K562 (cell line): ENCODE data around the gene LNPEP. TPM values are rescaled to one million over a fixed set of nuclear protein-coding genes. Genes with fewer than 3 reads are reported as not detected.

Source experiments
- ATF7 ChIP-seq: fragments of 450-650 bp; IDR thresholded peaks from 2 replicates; pipeline ENCODE4 v1.7.1; 2014; ENCODE audit warnings: mild to moderate bottlenecking, moderate library complexity
- CBX1 ChIP-seq: sonication (generic); IDR thresholded peaks from 2 replicates; pipeline ENCODE4 v1.6.1; 2016; ENCODE audit warnings: antibody characterized with exemption, low read depth, mild to moderate bottlenecking
- HDGF ChIP-seq: fragments of 450-650 bp; IDR thresholded peaks from 2 replicates; pipeline ENCODE4 v1.6.1; 2016
- HEY1 ChIP-seq: fragments of 250-450 bp; sonication (Bioruptor Pico); IDR thresholded peaks from 2 replicates; pipeline ENCODE4 v1.5.0; 2020; ENCODE audit warnings: mild to moderate bottlenecking, moderate library complexity, borderline replicate concordance
- HNRNPK ChIP-seq: fragments of 200-400 bp; formaldehyde crosslinking; IDR thresholded peaks from one replicate; pipeline ENCODE4 v1.6.1; 2018; ENCODE audit warnings: mild to moderate bottlenecking, low read depth, low read length; ENCODE audit not compliant: poor library complexity, severe bottlenecking
- MED1 ChIP-seq: sonication (generic); formaldehyde crosslinking; IDR thresholded peaks from 2 replicates; pipeline ENCODE4 v1.8.1; 2023; ENCODE audit warnings: missing genetic modification reagents, borderline replicate concordance
- MTA1 ChIP-seq: fragments of 450-650 bp; IDR thresholded peaks from 2 replicates; pipeline ENCODE4 v1.6.1; 2017; ENCODE audit warnings: borderline replicate concordance
- MYBL2 ChIP-seq, 2 experiments: fragments of 450-650 bp in 1 of 2; sonication (generic) in 1 of 2; formaldehyde crosslinking in 1 of 2; IDR thresholded peaks; 2 replicates each; pipeline versions ENCODE4 v1.6.1 to v1.8.1; 2017 to 2022; ENCODE audit warnings: borderline replicate concordance in 1 of 2, inconsistent platforms in 1 of 2, low read depth in 1 of 2, mild to moderate bottlenecking in 1 of 2, missing genetic modification reagents in 1 of 2, moderate library complexity in 1 of 2
- NR2C2 ChIP-seq, 2 experiments: fragments of 200-800 bp in 1 of 2; sonication (Bioruptor generic) in 1 of 2; sonication (generic) in 1 of 2; formaldehyde crosslinking in 1 of 2; IDR thresholded peaks; 2 replicates each; pipeline versions ENCODE4 v1.6.1 to v1.8.0; 2016 to 2022; ENCODE audit warnings: mild to moderate bottlenecking in 1 of 2, missing compliant biosample characterization in 1 of 2, missing genetic modification characterization in 1 of 2, missing genetic modification reagents in 1 of 2
- PHTF2 ChIP-seq: fragments of 250-450 bp; sonication (Bioruptor Pico); IDR thresholded peaks from 2 replicates; pipeline ENCODE4 v1.5.0; 2021; ENCODE audit warnings: mild to moderate bottlenecking
- PRMT5 ChIP-seq: sonication (generic); formaldehyde crosslinking; IDR thresholded peaks from 2 replicates; pipeline ENCODE4 v1.5.0; 2020; ENCODE audit warnings: missing genetic modification reagents
- TARDBP ChIP-seq: fragments of 450-650 bp; IDR thresholded peaks from 2 replicates; pipeline ENCODE4 v1.6.1; 2016
- ZNF134 ChIP-seq: fragments of 250-450 bp; sonication (Bioruptor Pico); conservative IDR thresholded peaks from 2 replicates; pipeline ENCODE4 v1.4.0; 2020
- ZNF140 ChIP-seq: fragments of 250-450 bp; sonication (Bioruptor Pico); IDR thresholded peaks from 2 replicates; pipeline ENCODE4 v1.8.0; 2021; ENCODE audit warnings: moderate library complexity, mild to moderate bottlenecking, inconsistent platforms
- ZNF232 ChIP-seq: sonication (generic); formaldehyde crosslinking; IDR thresholded peaks from 2 replicates; pipeline ENCODE4 v1.8.0; 2022; ENCODE audit warnings: mild to moderate bottlenecking, missing genetic modification reagents
- ZNF324 ChIP-seq: fragments of 250-450 bp; sonication (Bioruptor Pico); IDR thresholded peaks from 2 replicates; pipeline ENCODE4 v1.4.0; 2020; ENCODE audit warnings: mild to moderate bottlenecking
- polyA plus RNA-seq, 8 experiments: library from polyadenylated mRNA; depleted of rRNA in 4 of 8; stranded (reverse) in 5 of 8; unstranded in 3 of 8; fragments of >200 nt; fragmentation: Nextera tagmentation in 2 of 8; fragmentation: Illumina TruSeq in 1 of 8; extraction: Ambion mirVana in 2 of 8; extraction: Trizol in 1 of 8; gene quantifications; 2 replicates each; pipeline versions ENCODE4 v1.2.1 to v1.2.3, GENCODE V29; 2011 to 2014; ENCODE audit warnings: inconsistent platforms in 1 of 8, missing spikeins in 1 of 8
- total RNA-seq, 7 experiments: library from RNA; depleted of rRNA in 6 of 7; stranded (reverse); fragments of >200 nt in 6 of 7; fragmentation: Illumina TruSeq in 2 of 7; extraction: Trizol in 2 of 7; gene quantifications; 2 replicates each; pipeline versions ENCODE4 v1.2.1 to v1.2.3, GENCODE V29; 2011 to 2021; ENCODE audit warnings: low replicate concordance in 1 of 7
- TF ChIP-seq, protein P1 (sequence below): fragments of 250-450 bp; sonication (Bioruptor Pico); IDR thresholded peaks from 2 replicates; pipeline ENCODE4 v1.4.0; 2020
- TF ChIP-seq, protein P2 (sequence below): fragments of 450-650 bp; IDR thresholded peaks from 2 replicates; pipeline ENCODE4 v1.6.1; 2016
- TF ChIP-seq, protein P3 (sequence below): fragments of 250-450 bp; sonication (Bioruptor Pico); IDR thresholded peaks from 2 replicates; pipeline ENCODE4 v1.8.0; 2021; ENCODE audit warnings: moderate library complexity, mild to moderate bottlenecking, inconsistent platforms
- TF ChIP-seq, protein P4 (sequence below): IDR thresholded peaks from 2 replicates; pipeline ENCODE4 v1.6.1; 2014; ENCODE audit warnings: antibody characterized with exemption

The LNPEP gene
- total and polyA plus RNA-seq, 9 of the 15 experiments (the other 6 are each of a cell fraction or from before 2014, with no cell fraction given) = 2.6 to 27.9 (median 11.2) TPM

DNA sequence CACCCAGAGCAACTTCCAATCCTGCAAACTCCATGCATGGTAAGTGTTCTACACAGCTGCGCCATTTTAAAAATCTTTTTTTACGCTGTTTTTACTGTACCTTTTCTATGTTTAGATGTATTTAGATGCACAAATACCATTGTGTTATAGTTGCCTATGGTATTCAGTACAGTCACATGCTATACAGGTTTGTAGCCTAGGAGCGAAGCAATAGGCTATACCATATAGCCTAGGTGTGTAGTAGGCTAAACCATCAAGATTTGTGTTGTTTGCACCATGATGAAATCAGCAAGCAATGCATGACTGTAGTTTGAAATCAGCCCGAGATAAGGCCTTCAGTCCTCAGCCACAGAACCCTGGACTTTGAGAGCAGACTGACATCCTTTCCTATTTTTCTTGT is 105.4 kb downstream of the LNPEP start (continued):
- TF ChIP-seq, protein P1, sequence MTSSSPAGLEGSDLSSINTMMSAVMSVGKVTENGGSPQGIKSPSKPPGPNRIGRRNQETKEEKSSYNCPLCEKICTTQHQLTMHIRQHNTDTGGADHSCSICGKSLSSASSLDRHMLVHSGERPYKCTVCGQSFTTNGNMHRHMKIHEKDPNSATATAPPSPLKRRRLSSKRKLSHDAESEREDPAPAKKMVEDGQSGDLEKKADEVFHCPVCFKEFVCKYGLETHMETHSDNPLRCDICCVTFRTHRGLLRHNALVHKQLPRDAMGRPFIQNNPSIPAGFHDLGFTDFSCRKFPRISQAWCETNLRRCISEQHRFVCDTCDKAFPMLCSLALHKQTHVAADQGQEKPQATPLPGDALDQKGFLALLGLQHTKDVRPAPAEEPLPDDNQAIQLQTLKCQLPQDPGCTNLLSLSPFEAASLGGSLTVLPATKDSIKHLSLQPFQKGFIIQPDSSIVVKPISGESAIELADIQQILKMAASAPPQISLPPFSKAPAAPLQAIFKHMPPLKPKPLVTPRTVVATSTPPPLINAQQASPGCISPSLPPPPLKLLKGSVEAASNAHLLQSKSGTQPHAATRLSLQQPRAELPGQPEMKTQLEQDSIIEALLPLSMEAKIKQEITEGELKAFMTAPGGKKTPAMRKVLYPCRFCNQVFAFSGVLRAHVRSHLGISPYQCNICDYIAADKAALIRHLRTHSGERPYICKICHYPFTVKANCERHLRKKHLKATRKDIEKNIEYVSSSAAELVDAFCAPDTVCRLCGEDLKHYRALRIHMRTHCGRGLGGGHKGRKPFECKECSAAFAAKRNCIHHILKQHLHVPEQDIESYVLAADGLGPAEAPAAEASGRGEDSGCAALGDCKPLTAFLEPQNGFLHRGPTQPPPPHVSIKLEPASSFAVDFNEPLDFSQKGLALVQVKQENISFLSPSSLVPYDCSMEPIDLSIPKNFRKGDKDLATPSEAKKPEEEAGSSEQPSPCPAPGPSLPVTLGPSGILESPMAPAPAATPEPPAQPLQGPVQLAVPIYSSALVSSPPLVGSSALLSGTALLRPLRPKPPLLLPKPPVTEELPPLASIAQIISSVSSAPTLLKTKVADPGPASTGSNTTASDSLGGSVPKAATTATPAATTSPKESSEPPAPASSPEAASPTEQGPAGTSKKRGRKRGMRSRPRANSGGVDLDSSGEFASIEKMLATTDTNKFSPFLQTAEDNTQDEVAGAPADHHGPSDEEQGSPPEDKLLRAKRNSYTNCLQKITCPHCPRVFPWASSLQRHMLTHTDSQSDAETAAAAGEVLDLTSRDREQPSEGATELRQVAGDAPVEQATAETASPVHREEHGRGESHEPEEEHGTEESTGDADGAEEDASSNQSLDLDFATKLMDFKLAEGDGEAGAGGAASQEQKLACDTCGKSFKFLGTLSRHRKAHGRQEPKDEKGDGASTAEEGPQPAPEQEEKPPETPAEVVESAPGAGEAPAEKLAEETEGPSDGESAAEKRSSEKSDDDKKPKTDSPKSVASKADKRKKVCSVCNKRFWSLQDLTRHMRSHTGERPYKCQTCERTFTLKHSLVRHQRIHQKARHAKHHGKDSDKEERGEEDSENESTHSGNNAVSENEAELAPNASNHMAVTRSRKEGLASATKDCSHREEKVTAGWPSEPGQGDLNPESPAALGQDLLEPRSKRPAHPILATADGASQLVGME (CRISPR knock-in tag) = peak; percentile 18; the same call in 1 of the 2 replicates
- TF ChIP-seq ZNF140 (no peak), HNRNPK (no peak), HDGF (no peak), PHTF2 (CRISPR knock-in tag) (no peak), ATF7 (peak; percentile 81; the same call in 1 of the 2 replicates), TARDBP (no peak), MTA1 (no peak), ZNF232 (CRISPR knock-in tag) (no peak), ZNF134 (CRISPR knock-in tag) (peak; percentile 56), NR2C2 (CRISPR knock-in tag; IDR thresholded peaks at IDR 0.05) (no peak), NR2C2 (tag; IDR thresholded peaks at IDR 0.05) (peak; percentile 54; the same call in 1 of the 2 replicates), PRMT5 (CRISPR knock-in tag) (no peak), MED1 (no peak), CBX1 (no peak), ZNF324 (CRISPR knock-in tag) (no peak), HEY1 (CRISPR knock-in tag) (no peak), MYBL2 (IDR thresholded peaks at IDR 0.05; ENCODE audit: low read depth) (no peak), MYBL2 (CRISPR knock-in tag; IDR thresholded peaks at IDR 0.05; ENCODE audit: borderline replicate concordance) (no peak)
- TF ChIP-seq, protein P2, sequence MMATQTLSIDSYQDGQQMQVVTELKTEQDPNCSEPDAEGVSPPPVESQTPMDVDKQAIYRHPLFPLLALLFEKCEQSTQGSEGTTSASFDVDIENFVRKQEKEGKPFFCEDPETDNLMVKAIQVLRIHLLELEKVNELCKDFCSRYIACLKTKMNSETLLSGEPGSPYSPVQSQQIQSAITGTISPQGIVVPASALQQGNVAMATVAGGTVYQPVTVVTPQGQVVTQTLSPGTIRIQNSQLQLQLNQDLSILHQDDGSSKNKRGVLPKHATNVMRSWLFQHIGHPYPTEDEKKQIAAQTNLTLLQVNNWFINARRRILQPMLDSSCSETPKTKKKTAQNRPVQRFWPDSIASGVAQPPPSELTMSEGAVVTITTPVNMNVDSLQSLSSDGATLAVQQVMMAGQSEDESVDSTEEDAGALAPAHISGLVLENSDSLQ = no peak
- TF ChIP-seq, protein P3, sequence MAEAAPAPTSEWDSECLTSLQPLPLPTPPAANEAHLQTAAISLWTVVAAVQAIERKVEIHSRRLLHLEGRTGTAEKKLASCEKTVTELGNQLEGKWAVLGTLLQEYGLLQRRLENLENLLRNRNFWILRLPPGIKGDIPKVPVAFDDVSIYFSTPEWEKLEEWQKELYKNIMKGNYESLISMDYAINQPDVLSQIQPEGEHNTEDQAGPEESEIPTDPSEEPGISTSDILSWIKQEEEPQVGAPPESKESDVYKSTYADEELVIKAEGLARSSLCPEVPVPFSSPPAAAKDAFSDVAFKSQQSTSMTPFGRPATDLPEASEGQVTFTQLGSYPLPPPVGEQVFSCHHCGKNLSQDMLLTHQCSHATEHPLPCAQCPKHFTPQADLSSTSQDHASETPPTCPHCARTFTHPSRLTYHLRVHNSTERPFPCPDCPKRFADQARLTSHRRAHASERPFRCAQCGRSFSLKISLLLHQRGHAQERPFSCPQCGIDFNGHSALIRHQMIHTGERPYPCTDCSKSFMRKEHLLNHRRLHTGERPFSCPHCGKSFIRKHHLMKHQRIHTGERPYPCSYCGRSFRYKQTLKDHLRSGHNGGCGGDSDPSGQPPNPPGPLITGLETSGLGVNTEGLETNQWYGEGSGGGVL (CRISPR knock-in tag) = no peak
- TF ChIP-seq, protein P4, sequence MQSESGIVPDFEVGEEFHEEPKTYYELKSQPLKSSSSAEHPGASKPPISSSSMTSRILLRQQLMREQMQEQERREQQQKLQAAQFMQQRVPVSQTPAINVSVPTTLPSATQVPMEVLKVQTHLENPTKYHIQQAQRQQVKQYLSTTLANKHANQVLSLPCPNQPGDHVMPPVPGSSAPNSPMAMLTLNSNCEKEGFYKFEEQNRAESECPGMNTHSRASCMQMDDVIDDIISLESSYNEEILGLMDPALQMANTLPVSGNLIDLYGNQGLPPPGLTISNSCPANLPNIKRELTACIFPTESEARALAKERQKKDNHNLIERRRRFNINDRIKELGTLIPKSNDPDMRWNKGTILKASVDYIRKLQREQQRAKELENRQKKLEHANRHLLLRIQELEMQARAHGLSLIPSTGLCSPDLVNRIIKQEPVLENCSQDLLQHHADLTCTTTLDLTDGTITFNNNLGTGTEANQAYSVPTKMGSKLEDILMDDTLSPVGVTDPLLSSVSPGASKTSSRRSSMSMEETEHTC = no peak
